Measurements from ENCODE around the gene ARID1B.

Gene ARID1B

GRCh38 chr6:157072128-157072527 is 294.9 kb downstream of the ARID1B start:
- no peak overlapping the region for H2AFZ ChIP-seq (ENCODE audit: low read depth, low read length)
- H3K4me2 ChIP-seq (ENCODE audit: insufficient read depth, low read length), result no peak overlapping the region
- H3K36me3 ChIP-seq (ENCODE audit: insufficient read depth, low read length), result peaks cover 20% of the 10 kb centered on the region; the same call in 1 of the 2 replicates
- no peak for DNase-seq
- no peaks in the 10 kb centered on the region for H3K9me3 ChIP-seq (ENCODE audit: insufficient read depth, low read length, severe bottlenecking)
- no peaks in the 10 kb centered on the region for H3K4me1 ChIP-seq (ENCODE audit: insufficient read depth, low read length)
- peaks cover 29% of the 10 kb centered on the region; the same call in 1 of the 2 replicates for H4K20me1 ChIP-seq (ENCODE audit: insufficient read depth, low read length)
- H3K27ac ChIP-seq (ENCODE audit: low read length), result no peak overlapping the region
- ATAC-seq (ENCODE audit: insufficient read depth, low read depth), result no peak
- peaks cover 67% of the 10 kb centered on the region for H3K79me2 ChIP-seq (ENCODE audit: insufficient read depth, low read length)
- H3K27me3 ChIP-seq (ENCODE audit: insufficient read depth, low read length, poor library complexity), result no peaks in the 10 kb centered on the region
- TF ChIP-seq EZH2 (IDR thresholded peaks at IDR 0.05; ENCODE audit: borderline replicate concordance, low read depth, low read length, severe bottlenecking) (no peak), CTCF (IDR thresholded peaks at IDR 0.05; ENCODE audit: borderline replicate concordance, extremely low read depth, low read length, poor library complexity, severe bottlenecking) (no peak)
- H3K9ac ChIP-seq (ENCODE audit: low read depth, low read length), result no peak overlapping the region
- no peak overlapping the region for H3K4me3 ChIP-seq (ENCODE audit: low read depth in 1 of 2, low read length in 2 of 2)

DNA sequence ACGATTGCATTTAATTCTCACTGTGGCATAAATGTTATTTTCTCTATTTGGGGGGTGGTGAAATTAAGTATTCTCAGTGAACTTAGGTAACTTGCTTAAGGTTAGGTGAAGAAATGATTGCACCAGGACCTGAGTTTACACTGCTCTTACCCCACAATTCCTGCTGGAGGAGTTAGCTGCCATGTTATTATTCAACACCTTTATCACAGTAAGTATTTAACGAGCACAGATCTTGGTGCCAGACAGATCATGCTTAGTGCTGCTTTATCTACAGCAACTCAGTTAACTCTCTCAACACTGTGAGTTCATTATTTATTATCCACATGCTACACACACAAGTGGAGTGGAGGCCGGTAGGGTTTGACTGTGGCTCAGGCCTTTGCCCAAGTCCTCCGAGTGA is 296.4 kb downstream of the ARID1B start:
- H3K79me2 ChIP-seq (ENCODE audit: insufficient read depth, low read length), result peaks cover 59% of the 10 kb centered on the region
- TF ChIP-seq CTCF (IDR thresholded peaks at IDR 0.05; ENCODE audit: borderline replicate concordance, extremely low read depth, low read length, poor library complexity, severe bottlenecking), result no peak
- TF ChIP-seq EZH2 (IDR thresholded peaks at IDR 0.05; ENCODE audit: borderline replicate concordance, low read depth, low read length, severe bottlenecking), result no peak

DNA sequence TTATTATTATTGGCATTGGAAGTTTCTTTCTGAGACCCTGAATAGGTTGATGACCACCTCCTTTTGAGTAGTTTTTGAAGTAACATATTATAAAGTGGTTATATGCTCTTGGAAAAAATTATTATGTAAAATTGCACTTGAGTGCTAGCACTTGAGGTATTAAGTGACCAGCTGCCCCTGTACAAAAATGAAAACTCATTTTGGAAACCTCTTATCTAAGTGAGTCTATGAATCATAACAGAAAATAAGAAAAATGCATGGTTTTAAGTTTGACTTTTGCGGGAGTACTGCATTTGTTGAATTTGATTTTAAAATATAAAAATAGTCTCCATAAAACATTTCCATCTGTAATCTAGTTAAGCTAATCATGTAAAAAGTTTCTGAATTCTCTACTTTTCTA is 297.8 kb downstream of the ARID1B start:
- Histone ChIP-seq H3K27me3 (ENCODE audit: insufficient read depth, low read length, poor library complexity) (no peaks in the 10 kb centered on the region), H3K27ac (ENCODE audit: low read length) (no peak overlapping the region), H3K4me2 (ENCODE audit: insufficient read depth, low read length) (no peak overlapping the region), H4K20me1 (ENCODE audit: insufficient read depth, low read length) (peaks cover 22% of the 10 kb centered on the region; the same call in 1 of the 2 replicates), H3K36me3 (ENCODE audit: insufficient read depth, low read length) (peaks cover 20% of the 10 kb centered on the region; the same call in 1 of the 2 replicates), H3K4me1 (ENCODE audit: insufficient read depth, low read length) (no peaks in the 10 kb centered on the region), H2AFZ (ENCODE audit: low read depth, low read length) (no peak overlapping the region), H3K9ac (ENCODE audit: low read depth, low read length) (no peak overlapping the region), H3K4me3 (ENCODE audit: low read depth in 1 of 2, low read length in 2 of 2) (no peak overlapping the region), H3K79me2 (ENCODE audit: insufficient read depth, low read length) (peaks cover 55% of the 10 kb centered on the region), H3K9me3 (ENCODE audit: insufficient read depth, low read length, severe bottlenecking) (no peaks in the 10 kb centered on the region)
- ATAC-seq (ENCODE audit: insufficient read depth, low read depth), result no peak
- no peak for DNase-seq
- TF ChIP-seq CTCF (IDR thresholded peaks at IDR 0.05; ENCODE audit: borderline replicate concordance, extremely low read depth, low read length, poor library complexity, severe bottlenecking), result no peak
- no peak for TF ChIP-seq EZH2 (IDR thresholded peaks at IDR 0.05; ENCODE audit: borderline replicate concordance, low read depth, low read length, severe bottlenecking)

More for the DNA sequence above, 296.4 kb downstream of the ARID1B start:
- Histone ChIP-seq H3K4me3 (ENCODE audit: low read depth in 1 of 2, low read length in 2 of 2) (no peak overlapping the region), H3K9me3 (ENCODE audit: insufficient read depth, low read length, severe bottlenecking) (no peaks in the 10 kb centered on the region), H3K4me2 (ENCODE audit: insufficient read depth, low read length) (no peak overlapping the region), H4K20me1 (ENCODE audit: insufficient read depth, low read length) (peaks cover 28% of the 10 kb centered on the region; the same call in 1 of the 2 replicates), H3K36me3 (ENCODE audit: insufficient read depth, low read length) (peaks cover 20% of the 10 kb centered on the region; the same call in 1 of the 2 replicates), H3K27ac (ENCODE audit: low read length) (no peak overlapping the region), H2AFZ (ENCODE audit: low read depth, low read length) (no peak overlapping the region), H3K9ac (ENCODE audit: low read depth, low read length) (no peak overlapping the region), H3K4me1 (ENCODE audit: insufficient read depth, low read length) (no peaks in the 10 kb centered on the region), H3K27me3 (ENCODE audit: insufficient read depth, low read length, poor library complexity) (no peaks in the 10 kb centered on the region)
- DNase-seq, result no peak
- no peak for ATAC-seq (ENCODE audit: insufficient read depth, low read depth)

Data from DND-41 (cell line).